GM23338 (cell line): ENCODE results near the gene GRIK4.

Experiments used
- CREB1 ChIP-seq: fragments of 250-450 bp; sonication (Bioruptor Pico); IDR thresholded peaks from 2 replicates; pipeline ENCODE4 v1.5.0; 2020; ENCODE audit warnings: low read depth, mild to moderate bottlenecking, moderate library complexity
- EZH2 ChIP-seq: fragments of 200-600 bp; sonication (generic); IDR thresholded peaks from one replicate; pipeline ENCODE4 v1.8.0; 2017; ENCODE audit warnings: antibody characterized with exemption, mild to moderate bottlenecking, low read depth; ENCODE audit not compliant: unreplicated experiment
- TF ChIP-seq, protein P1 (sequence below), 2 experiments: fragments of 200-600 bp in 1 of 2; sonication (generic) in 1 of 2; conservative IDR thresholded peaks; 2 replicates each; pipeline versions ENCODE4 v1.5.1 to v1.6.1; 2016 to 2017; ENCODE audit warnings: antibody characterized with exemption in 2 of 2, low read depth in 2 of 2, mild to moderate bottlenecking in 2 of 2, moderate library complexity in 1 of 2

DNA sequence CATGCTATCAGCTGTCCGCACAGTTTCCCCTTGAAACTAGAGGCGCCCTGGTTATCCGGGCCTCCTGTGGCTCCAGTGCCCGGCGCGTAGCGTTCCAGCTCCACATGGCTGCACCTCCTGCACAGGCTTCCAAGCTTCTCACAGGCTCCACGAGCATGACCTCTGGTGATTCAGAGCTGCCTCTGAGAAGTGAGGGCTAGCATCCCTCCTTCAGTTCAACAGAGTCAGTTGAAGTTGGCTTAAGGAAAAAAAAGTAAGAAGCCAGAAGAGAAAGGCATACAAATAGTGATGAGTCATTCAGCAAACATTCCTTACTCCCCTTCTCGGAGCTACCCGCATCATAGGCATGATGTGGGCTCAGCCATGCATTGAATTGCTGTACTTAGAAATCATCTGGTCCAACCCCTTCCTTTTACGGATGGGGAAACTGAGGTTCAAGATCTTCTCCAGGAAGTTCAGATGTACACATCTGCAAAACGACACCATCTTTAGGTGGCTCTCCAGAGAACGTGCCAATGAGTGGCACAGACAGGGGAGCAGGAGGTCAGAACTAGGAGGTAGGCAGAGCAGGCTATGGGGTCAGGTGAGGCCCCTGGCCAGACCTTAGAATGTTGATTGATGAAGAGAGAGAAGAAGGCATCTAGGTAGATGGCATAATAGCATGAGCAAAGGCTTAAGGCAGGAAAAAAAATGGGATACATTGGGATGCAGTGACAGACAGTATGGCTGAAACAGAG, 296.0 kb downstream of the GRIK4 start:
- no peak for TF ChIP-seq CREB1 (CRISPR knock-in tag)
- TF ChIP-seq, protein P1, sequence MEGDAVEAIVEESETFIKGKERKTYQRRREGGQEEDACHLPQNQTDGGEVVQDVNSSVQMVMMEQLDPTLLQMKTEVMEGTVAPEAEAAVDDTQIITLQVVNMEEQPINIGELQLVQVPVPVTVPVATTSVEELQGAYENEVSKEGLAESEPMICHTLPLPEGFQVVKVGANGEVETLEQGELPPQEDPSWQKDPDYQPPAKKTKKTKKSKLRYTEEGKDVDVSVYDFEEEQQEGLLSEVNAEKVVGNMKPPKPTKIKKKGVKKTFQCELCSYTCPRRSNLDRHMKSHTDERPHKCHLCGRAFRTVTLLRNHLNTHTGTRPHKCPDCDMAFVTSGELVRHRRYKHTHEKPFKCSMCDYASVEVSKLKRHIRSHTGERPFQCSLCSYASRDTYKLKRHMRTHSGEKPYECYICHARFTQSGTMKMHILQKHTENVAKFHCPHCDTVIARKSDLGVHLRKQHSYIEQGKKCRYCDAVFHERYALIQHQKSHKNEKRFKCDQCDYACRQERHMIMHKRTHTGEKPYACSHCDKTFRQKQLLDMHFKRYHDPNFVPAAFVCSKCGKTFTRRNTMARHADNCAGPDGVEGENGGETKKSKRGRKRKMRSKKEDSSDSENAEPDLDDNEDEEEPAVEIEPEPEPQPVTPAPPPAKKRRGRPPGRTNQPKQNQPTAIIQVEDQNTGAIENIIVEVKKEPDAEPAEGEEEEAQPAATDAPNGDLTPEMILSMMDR (conservative IDR thresholded peaks at IDR 0.05; ENCODE audit: low read depth in 2 of 2), result no peak
- TF ChIP-seq EZH2, result no peak
